Rectal smooth muscle tissue (tissue), 1 donor: ENCODE measurements around the gene TBC1D22A.
A peak's percentile ranks its signal among the peaks of the same experiment; 100 is the strongest.
"Not testable (repeated sequence)": the region's sequence is repeated elsewhere in the genome, so short reads cannot be mapped to it uniquely, and the experiment has no call there.

ENCODE experiments used
- H3K27ac ChIP-seq: one replicate; pipeline ENCODE4 v1.7.0; 2013; ENCODE audit warnings: low read depth, low read length, inconsistent platforms
- H3K27me3 ChIP-seq: one replicate; pipeline ENCODE4 v1.7.0; 2013; ENCODE audit warnings: low read length; ENCODE audit not compliant: control insufficient read depth, insufficient read depth
- H3K36me3 ChIP-seq: one replicate; pipeline ENCODE4 v1.7.0; 2013; ENCODE audit warnings: low read length; ENCODE audit not compliant: control insufficient read depth, insufficient read depth
- H3K4me1 ChIP-seq: one replicate; pipeline ENCODE4 v1.7.0; 2013; ENCODE audit warnings: low read length; ENCODE audit not compliant: control insufficient read depth, insufficient read depth
- H3K4me3 ChIP-seq: one replicate; pipeline ENCODE4 v1.7.0; 2013; ENCODE audit warnings: low read length
- H3K9ac ChIP-seq: one replicate; pipeline ENCODE4 v1.7.0; 2013; ENCODE audit warnings: low read length

The TBC1D22A gene

DNA sequence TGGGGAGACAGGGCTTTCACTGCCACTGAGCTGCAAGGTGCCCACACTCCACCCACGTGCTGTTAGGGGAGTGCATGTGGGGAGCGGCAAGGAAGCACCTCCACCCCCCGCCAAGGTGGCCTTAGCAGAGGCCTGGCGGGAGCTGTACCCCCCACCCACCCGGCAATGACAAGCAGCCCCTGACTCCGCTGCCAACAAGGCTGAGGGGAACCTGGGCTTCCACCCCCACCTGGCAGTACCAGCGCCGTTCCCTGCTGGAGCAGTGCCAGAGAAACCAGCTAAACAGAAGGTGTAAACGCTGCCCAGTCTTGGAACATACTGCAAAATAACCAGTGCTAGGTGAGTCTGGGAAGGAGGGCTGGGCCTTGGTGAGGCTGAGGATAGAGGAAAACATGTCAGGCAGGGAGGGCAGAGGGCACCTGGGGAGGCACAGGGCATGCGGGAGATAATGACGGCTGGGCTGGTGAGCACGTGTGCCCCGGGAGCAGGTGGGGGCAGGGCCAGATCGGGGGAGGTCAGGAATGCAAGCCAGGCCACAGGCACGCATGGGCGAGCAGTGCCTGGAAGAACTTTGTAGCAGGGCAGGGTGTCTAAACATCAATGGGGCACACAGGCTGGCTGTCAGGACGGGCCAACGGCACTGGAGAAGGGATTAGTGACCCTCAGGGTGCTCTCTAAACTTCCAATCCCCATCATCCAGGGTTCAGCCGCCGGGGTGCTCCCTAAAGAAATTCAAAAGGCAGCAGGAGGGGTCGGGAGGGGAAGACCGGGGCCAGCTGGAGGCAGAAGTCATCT, 31.0 kb upstream of the TBC1D22A start:
- Histone ChIP-seq H3K36me3 (peaks cover 2% of the 10 kb centered on the region), H3K27me3 (no peaks in the 10 kb centered on the region), H3K9ac (no peak overlapping the region), H3K4me1 (peaks cover 22% of the 10 kb centered on the region), H3K4me3 (peak overlapping the region; percentile 28), H3K27ac (peak overlapping the region; percentile 9)

DNA sequence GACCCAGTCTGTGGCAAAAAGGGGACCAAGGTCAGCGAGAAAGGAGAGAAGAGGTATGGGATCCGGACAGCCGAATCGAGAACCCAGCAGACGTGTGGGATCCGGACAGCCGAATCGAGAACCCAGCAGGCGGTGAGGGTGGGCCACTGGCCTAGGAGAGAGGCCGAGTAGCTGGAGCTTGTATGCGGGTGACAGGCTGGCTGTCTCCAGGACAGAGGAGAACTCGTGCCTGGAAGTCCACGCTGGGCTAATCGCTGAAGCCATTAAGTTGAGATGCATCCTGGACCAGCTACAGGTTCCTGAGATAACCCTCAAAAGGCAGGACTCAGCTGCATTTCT, 30.4 kb upstream of the TBC1D22A start:
- H3K9ac ChIP-seq = no peak overlapping the region
- no peaks in the 10 kb centered on the region for H3K27me3 ChIP-seq
- no peak overlapping the region for H3K27ac ChIP-seq
- H3K36me3 ChIP-seq = peaks cover 2% of the 10 kb centered on the region
- H3K4me1 ChIP-seq = peaks cover 27% of the 10 kb centered on the region
- no peak overlapping the region for H3K4me3 ChIP-seq

DNA sequence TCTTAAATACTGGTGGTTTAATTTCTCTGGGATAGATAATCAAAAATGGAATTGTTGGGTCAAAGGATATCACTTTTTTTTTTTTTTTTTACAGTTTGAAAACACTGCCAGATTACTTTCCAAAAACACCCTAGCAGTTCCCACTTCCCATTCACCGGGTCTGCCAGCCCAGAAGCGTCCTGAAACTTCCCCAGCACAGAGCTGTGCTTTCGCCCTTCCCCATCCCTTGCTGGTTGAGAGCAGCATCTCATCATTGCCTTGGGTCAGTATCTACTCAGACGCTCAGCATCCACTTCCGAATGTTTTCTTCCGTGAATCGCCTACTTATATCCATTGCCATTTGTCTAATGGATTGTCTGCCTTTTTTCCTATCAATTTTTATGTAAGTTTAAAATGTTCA, 29.9 kb upstream of the TBC1D22A start:
- no peak overlapping the region for H3K9ac ChIP-seq
- H3K4me1 ChIP-seq = peaks cover 27% of the 10 kb centered on the region
- peaks cover 2% of the 10 kb centered on the region for H3K36me3 ChIP-seq
- no peak overlapping the region for H3K27ac ChIP-seq
- no peak overlapping the region for H3K4me3 ChIP-seq
- H3K27me3 ChIP-seq = no peaks in the 10 kb centered on the region

DNA sequence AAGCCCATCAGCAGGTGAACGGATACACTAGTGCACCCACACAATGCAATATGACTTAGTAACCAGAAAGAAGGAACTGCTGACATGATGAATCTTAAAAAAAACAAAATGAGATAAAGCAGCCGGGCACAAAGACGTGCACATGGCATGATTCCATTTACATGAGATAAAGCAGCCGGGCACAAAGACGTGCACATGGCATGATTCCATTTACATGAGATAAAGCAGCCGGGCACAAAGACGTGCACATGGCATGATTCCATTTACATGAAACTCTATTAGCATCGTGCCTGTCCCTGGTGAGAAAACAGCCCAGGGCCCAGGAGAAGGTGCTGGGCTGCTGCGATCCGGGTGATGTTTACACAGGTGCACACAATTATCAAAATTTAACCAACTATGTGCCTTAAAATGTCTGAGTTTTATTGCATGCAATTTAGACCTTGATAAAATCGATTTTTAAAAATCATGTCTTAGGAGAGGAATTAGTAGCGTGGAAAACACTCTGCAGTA, 28.2 kb upstream of the TBC1D22A start:
- H3K36me3 ChIP-seq, H3K27me3 ChIP-seq, H3K9ac ChIP-seq, H3K4me3 ChIP-seq: not testable (repeated sequence)
- Histone ChIP-seq H3K4me1 (peaks cover 32% of the 10 kb centered on the region), H3K27ac (peak overlapping the region; percentile 58)

DNA sequence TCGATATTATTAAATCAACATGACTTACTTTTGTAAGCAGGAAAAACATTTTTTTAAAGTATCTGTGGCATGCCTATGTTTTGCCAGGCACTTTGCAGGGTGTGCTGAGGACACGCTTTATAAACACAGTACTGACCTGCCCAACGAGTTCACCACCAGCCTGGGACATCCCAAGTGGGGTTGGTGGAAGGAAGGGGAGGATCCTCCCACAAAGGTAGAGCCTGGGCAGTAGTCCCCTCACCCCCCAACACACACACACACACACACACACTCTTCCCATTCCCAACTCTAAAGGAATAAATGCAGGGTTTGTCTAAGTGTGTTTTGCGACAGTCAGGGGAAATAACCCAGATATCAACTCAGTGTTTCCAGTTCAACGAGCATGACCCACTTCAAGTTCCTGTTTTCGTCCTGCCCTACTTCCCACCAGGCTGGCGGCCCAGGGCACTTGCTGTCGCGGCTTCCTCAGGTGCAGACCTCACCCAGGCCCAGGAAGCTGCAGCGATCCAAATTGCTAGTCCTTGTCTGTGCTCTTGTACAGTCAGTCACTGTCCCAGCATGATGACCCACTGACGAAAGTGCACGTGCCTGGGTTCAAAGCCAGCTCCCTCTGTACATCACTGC, 27.5 kb upstream of the TBC1D22A start:
- Histone ChIP-seq H3K9ac (no peak overlapping the region), H3K4me3 (peak overlapping the region; percentile 11), H3K4me1 (peaks cover 35% of the 10 kb centered on the region), H3K27ac (peak overlapping the region; percentile 58), H3K27me3 (no peaks in the 10 kb centered on the region), H3K36me3 (no peaks in the 10 kb centered on the region)

DNA sequence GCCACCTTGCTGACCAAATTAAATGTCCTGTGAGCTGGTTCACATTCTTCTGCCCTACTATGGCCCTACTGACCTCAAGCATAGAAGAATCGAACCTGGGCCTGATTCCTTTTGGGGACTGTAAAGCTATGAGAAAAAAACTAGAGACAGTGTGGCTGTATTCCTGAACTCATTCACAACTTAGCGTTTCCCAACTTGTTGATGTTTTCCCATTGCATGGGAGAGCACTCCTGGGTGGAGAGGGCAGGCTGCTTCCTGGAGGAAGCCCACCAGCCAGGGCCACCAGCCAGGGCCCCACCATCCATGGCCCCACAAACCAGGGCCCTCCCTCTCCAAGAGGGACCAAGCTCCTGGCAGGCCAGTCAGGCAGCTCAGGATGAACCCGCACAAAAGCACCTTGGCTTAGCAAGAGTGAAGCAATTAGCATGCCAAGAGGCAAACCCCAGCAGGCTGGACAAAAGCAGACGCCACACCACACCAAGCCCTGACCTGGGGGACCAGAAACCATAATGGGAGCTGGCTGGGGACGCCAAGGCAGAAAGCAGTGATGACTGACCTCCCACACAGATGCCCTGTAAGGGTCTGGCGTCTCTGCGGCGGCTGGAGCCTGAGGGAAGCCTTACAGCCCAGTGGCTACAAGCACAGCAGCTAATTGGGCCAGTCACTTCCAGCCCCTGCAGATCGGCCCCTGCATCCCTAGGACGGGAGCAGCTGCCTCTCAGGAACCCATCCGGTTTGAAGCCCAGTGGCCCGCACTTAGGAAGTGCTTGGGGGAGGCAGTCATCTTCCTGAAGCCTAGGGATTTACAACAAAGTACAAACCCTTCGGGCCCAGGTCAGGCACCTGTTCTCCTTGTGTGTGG, 26.5 kb upstream of the TBC1D22A start:
- H3K9ac ChIP-seq = no peak overlapping the region

DNA sequence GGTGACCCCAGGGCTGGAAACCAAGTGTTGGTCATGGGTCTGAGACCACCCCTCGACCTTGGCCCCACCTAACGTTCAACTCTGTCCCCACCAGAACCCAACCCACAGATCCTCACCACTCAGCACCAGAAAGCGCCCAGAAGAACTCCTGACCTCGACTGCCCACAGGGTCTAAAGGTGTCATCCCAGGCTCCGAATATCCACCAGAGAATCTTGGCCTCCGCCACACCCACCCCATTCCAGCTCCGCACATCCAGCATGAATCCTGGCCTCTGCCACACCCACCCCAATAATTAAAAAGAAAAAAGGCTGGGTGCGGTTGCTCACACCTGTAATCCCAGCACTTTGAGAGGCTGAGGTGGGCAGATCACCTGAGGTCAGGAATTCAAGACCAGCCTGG, 25.7 kb upstream of the TBC1D22A start:
- peaks cover 31% of the 10 kb centered on the region for H3K4me1 ChIP-seq
- no peaks in the 10 kb centered on the region for H3K27me3 ChIP-seq
- no peak overlapping the region for H3K27ac ChIP-seq
- H3K9ac ChIP-seq = peak overlapping the region; percentile 42
- no peaks in the 10 kb centered on the region for H3K36me3 ChIP-seq
- peak overlapping the region; percentile 74 for H3K4me3 ChIP-seq

More for the DNA sequence above, 26.5 kb upstream of the TBC1D22A start:
- peaks cover 35% of the 10 kb centered on the region for H3K4me1 ChIP-seq
- no peaks in the 10 kb centered on the region for H3K36me3 ChIP-seq
- H3K27ac ChIP-seq = peak overlapping the region; percentile 58
- H3K4me3 ChIP-seq = peak overlapping the region; percentile 74
- H3K27me3 ChIP-seq = no peaks in the 10 kb centered on the region

DNA sequence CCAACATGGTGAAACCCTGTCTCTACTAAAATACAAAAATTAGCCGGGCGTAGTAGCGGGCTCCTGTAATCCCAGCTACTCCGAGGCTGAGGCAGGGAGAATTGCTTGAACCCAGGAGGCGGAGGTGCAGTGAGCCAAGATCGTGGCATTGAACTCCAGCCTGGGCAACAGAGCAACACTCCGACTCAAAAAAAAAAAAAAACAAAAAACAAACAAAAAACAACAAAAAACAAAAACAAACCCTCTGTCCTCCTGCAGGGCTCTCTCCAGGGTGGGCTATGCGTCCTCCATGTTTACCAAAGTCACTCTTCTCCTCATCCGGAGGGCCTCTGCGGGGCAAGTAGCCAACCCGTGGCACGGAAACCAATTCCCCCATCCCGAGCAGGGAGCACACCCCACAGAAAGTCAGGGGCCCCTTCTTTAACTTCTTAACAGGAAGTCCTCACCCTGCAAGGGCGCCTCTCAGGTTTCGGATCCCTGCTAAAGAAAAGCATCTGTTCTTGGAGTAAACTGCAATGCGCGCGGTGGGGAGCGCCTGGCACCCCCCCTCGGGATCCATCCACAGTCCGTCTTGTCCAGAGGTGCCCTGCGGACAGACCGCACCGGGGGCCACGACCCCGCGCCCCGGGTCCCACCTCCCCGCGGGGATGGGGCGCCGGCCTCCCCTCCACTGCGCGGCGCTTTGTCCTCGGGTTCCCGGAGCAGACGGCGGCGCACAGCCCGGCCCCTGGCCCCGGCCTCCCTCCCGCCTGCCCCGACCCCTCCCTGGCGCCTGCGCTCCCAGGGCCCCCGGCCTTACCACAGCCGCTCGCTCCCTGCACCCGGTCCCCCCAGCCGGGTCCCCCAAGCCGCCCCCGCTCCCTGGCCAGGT, 25.1 kb upstream of the TBC1D22A start:
- H3K36me3 ChIP-seq = no peaks in the 10 kb centered on the region
- H3K27me3 ChIP-seq = no peaks in the 10 kb centered on the region
- peak overlapping the region; percentile 74 for H3K4me3 ChIP-seq
- peaks cover 31% of the 10 kb centered on the region for H3K4me1 ChIP-seq
- no peak overlapping the region for H3K9ac ChIP-seq
- H3K27ac ChIP-seq = peak overlapping the region; percentile 45

DNA sequence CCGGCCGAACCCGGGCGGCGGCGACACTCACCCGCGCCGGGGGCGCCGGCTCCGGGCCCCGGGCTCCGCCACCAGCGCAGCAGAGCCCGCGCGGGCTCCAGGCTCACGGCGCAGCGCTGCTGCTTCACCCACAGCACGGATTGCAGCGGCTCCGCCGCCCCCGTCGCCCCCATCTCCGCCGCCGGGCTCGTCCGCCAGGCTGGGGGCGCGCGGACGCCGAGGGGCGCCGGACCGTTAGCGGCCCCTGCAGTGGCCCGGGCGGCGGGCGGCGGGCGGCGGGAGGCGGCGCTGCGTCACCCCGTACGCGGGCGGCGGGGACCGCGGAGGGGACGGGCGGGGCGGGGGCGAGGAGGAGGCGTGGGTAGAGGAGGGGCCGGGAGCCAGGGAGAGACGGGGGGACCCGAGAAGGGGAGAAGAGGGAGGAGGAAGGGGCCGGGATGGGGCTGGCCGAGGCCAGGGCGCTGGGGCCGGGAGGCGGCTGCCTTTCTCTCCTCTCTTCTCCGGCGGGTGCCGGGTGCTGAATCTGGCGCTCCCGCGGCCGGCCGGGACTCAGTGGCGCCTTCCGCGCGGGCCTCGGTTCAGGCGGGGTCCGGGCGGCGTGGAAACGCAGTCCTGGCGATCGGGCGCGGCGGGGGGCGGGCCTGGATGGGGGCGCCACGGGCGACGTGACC, 24.3 kb upstream of the TBC1D22A start, which contains the start of gene CERK:
Gene CERK (minus strand): TSS at position 277 of the 671 bp plus-strand sequence. CDS start 104 bp downstream, at position 173.
- peak within 1 kb of the TSS; percentile 78 for H3K27ac ChIP-seq
- peak within 1 kb of the TSS; percentile 57 for H3K9ac ChIP-seq
- peak within 1 kb of the TSS; percentile 74 for H3K4me3 ChIP-seq
- peaks cover 31% of the 10 kb centered on the region for H3K4me1 ChIP-seq
- no peaks in the 10 kb centered on the region for H3K36me3 ChIP-seq
- no peaks in the 10 kb centered on the region for H3K27me3 ChIP-seq

DNA sequence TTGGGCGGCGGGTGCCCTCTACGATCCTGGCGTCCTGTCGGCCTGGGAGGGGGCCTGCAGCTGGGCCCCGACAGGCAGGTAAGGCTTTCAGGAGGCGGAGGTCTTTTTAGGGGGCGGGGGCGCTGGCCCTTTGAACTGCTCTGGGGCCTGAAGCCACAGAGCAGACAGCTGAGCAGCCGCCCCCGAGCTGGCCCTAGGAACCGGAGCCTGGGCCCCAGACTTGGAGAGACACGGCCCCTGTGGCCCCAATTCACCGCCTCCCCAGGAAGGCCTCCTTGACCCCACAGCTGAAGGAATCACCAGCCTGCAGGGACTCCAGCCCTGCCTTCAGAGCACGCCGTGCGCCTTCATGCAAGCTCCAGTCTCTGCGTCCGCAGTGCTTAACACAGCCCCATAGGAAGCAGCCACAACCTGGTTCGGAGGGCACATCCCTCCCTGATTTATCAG, 23.8 kb upstream of the TBC1D22A start:
- H3K4me3 ChIP-seq = peak overlapping the region; percentile 73
- H3K27me3 ChIP-seq = no peaks in the 10 kb centered on the region
- H3K4me1 ChIP-seq = peaks cover 31% of the 10 kb centered on the region

More for the DNA sequence above, 23.8 kb upstream of the TBC1D22A start:
- H3K36me3 ChIP-seq = no peaks in the 10 kb centered on the region
- peak overlapping the region; percentile 57 for H3K9ac ChIP-seq
- peak overlapping the region; percentile 78 for H3K27ac ChIP-seq
